ENCODE results near the gene SUN5. TPM values are rescaled to one million over a fixed set of nuclear protein-coding genes. Genes with fewer than 3 reads are reported as not detected.

Gene SUN5
- total RNA-seq, 6 experiments from 2014 or later, result not detected

GRCh38 chr20:32945710-32946221 lies 58.5 kb downstream of the SUN5 start:
- H3K27me3 Mint-ChIP-seq (ENCODE audit: insufficient read depth), result peaks cover 47% of the 10 kb centered on the region
- peak; percentile 27 for DNase-seq
- H3K36me3 Mint-ChIP-seq (ENCODE audit: low read depth), result no peaks in the 10 kb centered on the region
- H3K4me3 Mint-ChIP-seq, result no peak overlapping the region
- no peak overlapping the region for H3K27ac Mint-ChIP-seq
- TF ChIP-seq, protein P1, sequence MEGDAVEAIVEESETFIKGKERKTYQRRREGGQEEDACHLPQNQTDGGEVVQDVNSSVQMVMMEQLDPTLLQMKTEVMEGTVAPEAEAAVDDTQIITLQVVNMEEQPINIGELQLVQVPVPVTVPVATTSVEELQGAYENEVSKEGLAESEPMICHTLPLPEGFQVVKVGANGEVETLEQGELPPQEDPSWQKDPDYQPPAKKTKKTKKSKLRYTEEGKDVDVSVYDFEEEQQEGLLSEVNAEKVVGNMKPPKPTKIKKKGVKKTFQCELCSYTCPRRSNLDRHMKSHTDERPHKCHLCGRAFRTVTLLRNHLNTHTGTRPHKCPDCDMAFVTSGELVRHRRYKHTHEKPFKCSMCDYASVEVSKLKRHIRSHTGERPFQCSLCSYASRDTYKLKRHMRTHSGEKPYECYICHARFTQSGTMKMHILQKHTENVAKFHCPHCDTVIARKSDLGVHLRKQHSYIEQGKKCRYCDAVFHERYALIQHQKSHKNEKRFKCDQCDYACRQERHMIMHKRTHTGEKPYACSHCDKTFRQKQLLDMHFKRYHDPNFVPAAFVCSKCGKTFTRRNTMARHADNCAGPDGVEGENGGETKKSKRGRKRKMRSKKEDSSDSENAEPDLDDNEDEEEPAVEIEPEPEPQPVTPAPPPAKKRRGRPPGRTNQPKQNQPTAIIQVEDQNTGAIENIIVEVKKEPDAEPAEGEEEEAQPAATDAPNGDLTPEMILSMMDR (IDR thresholded peaks at IDR 0.05), result peak; percentile 72
- H3K4me1 Mint-ChIP-seq (ENCODE audit: low read depth), result no peaks in the 10 kb centered on the region
- H3K9me3 Mint-ChIP-seq, result no peaks in the 10 kb centered on the region

GRCh38 chr20:32943490-32944052 lies 60.7 kb downstream of the SUN5 start:
- DNase-seq, result no peak
- no peaks in the 10 kb centered on the region for H3K4me1 Mint-ChIP-seq (ENCODE audit: low read depth)
- peaks cover 41% of the 10 kb centered on the region for H3K27me3 Mint-ChIP-seq (ENCODE audit: insufficient read depth)
- H3K9me3 Mint-ChIP-seq, result no peaks in the 10 kb centered on the region
- no peak overlapping the region for H3K27ac Mint-ChIP-seq
- TF ChIP-seq, protein P1 (IDR thresholded peaks at IDR 0.05), result no peak
- no peaks in the 10 kb centered on the region for H3K36me3 Mint-ChIP-seq (ENCODE audit: low read depth)
- H3K4me3 Mint-ChIP-seq, result no peak overlapping the region

- no peaks in the 10 kb centered on the region for H3K36me3 Mint-ChIP-seq (ENCODE audit: low read depth)
- H3K27me3 Mint-ChIP-seq (ENCODE audit: insufficient read depth), result peaks cover 28% of the 10 kb centered on the region
- H3K4me3 Mint-ChIP-seq, result no peak overlapping the region
- H3K27ac Mint-ChIP-seq, result no peak overlapping the region
- TF ChIP-seq, protein P1 (IDR thresholded peaks at IDR 0.05), result no peak
- no peak for DNase-seq
- H3K9me3 Mint-ChIP-seq, result no peaks in the 10 kb centered on the region
- H3K4me1 Mint-ChIP-seq (ENCODE audit: low read depth), result no peaks in the 10 kb centered on the region
Observed at GRCh38 chr20:32941155-32941885, 62.9 kb downstream of the SUN5 start.

- DNase-seq, result no peak
- Mint-ChIP-seq H3K4me3 (no peak overlapping the region), H3K36me3 (ENCODE audit: low read depth) (no peaks in the 10 kb centered on the region), H3K9me3 (no peaks in the 10 kb centered on the region), H3K4me1 (ENCODE audit: low read depth) (no peaks in the 10 kb centered on the region), H3K27ac (no peak overlapping the region), H3K27me3 (ENCODE audit: insufficient read depth) (peaks cover 25% of the 10 kb centered on the region)
- TF ChIP-seq, protein P1 (IDR thresholded peaks at IDR 0.05), result no peak
Observed at GRCh38 chr20:32934580-32934979, 69.7 kb downstream of the SUN5 start.

Other genes starting within 250 kb of the SUN5 start
- gene DNMT3B, start 242.0 kb downstream of the SUN5 start, total RNA-seq (2021; fragmentation: NEBNext Ultra II Directional; extraction: Animal tissue kit (Norgen Biotek cat#: 25700)), result 1 to 10 TPM in 5 of 6 experiments, under 1 TPM in 1; 0.74 to 1.5 (median 1.2) TPM
- 100 to 1,000 TPM; 125 to 152 (median 144) TPM for gene MAPRE1, start 184.5 kb downstream of the SUN5 start, total RNA-seq (2021; fragmentation: NEBNext Ultra II Directional; extraction: Animal tissue kit (Norgen Biotek cat#: 25700))
- gene EFCAB8, start 145.5 kb downstream of the SUN5 start, total RNA-seq (2021; fragmentation: NEBNext Ultra II Directional; extraction: Animal tissue kit (Norgen Biotek cat#: 25700)), result not detected
- gene BPIFB2, start 3.3 kb upstream of the SUN5 start, total RNA-seq (2021; fragmentation: NEBNext Ultra II Directional; extraction: Animal tissue kit (Norgen Biotek cat#: 25700)), result not detected
- gene BPIFB6, start 27.2 kb upstream of the SUN5 start, total RNA-seq (2021; fragmentation: NEBNext Ultra II Directional; extraction: Animal tissue kit (Norgen Biotek cat#: 25700)), result not detected
- gene BPIFB3, start 49.5 kb upstream of the SUN5 start, total RNA-seq (2021; fragmentation: NEBNext Ultra II Directional; extraction: Animal tissue kit (Norgen Biotek cat#: 25700)), result not detected
- gene BPIFB4, start 75.2 kb upstream of the SUN5 start, total RNA-seq (2021; fragmentation: NEBNext Ultra II Directional; extraction: Animal tissue kit (Norgen Biotek cat#: 25700)), result not detected
- not detected for gene BPIFA2, start 163.7 kb upstream of the SUN5 start, total RNA-seq (2021; fragmentation: NEBNext Ultra II Directional; extraction: Animal tissue kit (Norgen Biotek cat#: 25700))
- gene BPIFA3, start 212.9 kb upstream of the SUN5 start, total RNA-seq (2021; fragmentation: NEBNext Ultra II Directional; extraction: Animal tissue kit (Norgen Biotek cat#: 25700)), result not detected
- gene BPIFA1, start 231.6 kb upstream of the SUN5 start, total RNA-seq (2021; fragmentation: NEBNext Ultra II Directional; extraction: Animal tissue kit (Norgen Biotek cat#: 25700)), result not detected